GM12878 (cell line): ENCODE results near the gene TRIM58. TPM values are rescaled to one million over a fixed set of nuclear protein-coding genes. Genes with fewer than 3 reads are reported as not detected.

Source experiments
- ATAC-seq: fragments of 200-7000 bp; cut with Tn5 transposase; 3 replicates; pipeline ENCODE4 v1.9.1; 2020; ENCODE audit warnings: mild to moderate bottlenecking, moderate library complexity
- BruUV-seq: library from RNA; stranded (reverse); fragments of 400-500 nt; replicated peaks from 2 replicates; lab custom pipeline; 2021; lab: Mats Ljungman, UMichigan
- CTCF ChIA-PET: fragments of 300-600 bp; sonication (Branson Sonifier 250); formaldehyde crosslinking; extraction: SDS; loops from one replicate; lab custom pipeline; 2021; ENCODE audit warnings: inconsistent platforms; lab: Yijun Ruan, JAX
- POLR2A ChIA-PET: fragments of 350-600 bp; formaldehyde crosslinking; extraction: SDS; loops from one replicate; lab custom pipeline; 2021; ENCODE audit warnings: inconsistent platforms; lab: Charles Lee
- RAD21 ChIA-PET: fragments of 300-600 bp; sonication (Branson Sonifier 250); formaldehyde crosslinking; loops from one replicate; lab custom pipeline; 2023; ENCODE audit warnings: antibody characterized with exemption; ENCODE audit not compliant: unreplicated experiment; lab: Charles Lee
- SMC1A ChIA-PET: fragments of 300-600 bp; sonication (Branson Sonifier 250); formaldehyde crosslinking; loops from one replicate; lab custom pipeline; 2023; ENCODE audit not compliant: unreplicated experiment, uncharacterized antibody; lab: Charles Lee
- DNase-seq: peaks from one replicate; pipeline ENCODE4 v3.0.0-alpha.2; 2011; ENCODE audit warnings: low read depth, low spot score
- FAIRE-seq: peaks from 3 replicates; lab custom pipeline; 2011; peaks lifted over from hg19 to GRCh38; lab: Jason Lieb, UNC
- H2AFZ ChIP-seq: 2 replicates; pipeline ENCODE4 v1.6.0; 2011; ENCODE audit warnings: low read depth, low read length, control low read depth; ENCODE audit not compliant: control insufficient read depth
- H3K27ac ChIP-seq: 2 replicates; pipeline ENCODE4 v1.5.1; 2011; ENCODE audit warnings: control low read depth; ENCODE audit not compliant: control insufficient read depth, insufficient read depth
- H3K27me3 ChIP-seq, 2 experiments: replicated peaks in 1 of 2; 2 replicates each; pipeline versions ENCODE4 v1.6.0 to v1.6.1; 2011; ENCODE audit warnings: low read length in 1 of 2; ENCODE audit not compliant: control insufficient read depth in 2 of 2, insufficient read depth in 2 of 2
- H3K36me3 ChIP-seq, 2 experiments: 2 replicates each; pipeline ENCODE4 v1.5.1; 2011; ENCODE audit warnings: low read length in 1 of 2; ENCODE audit not compliant: control insufficient read depth in 2 of 2, insufficient read depth in 2 of 2
- H3K4me1 ChIP-seq: 2 replicates; pipeline ENCODE4 v1.6.1; 2011; ENCODE audit warnings: mild to moderate bottlenecking, low read length, moderate library complexity, mixed read lengths; ENCODE audit not compliant: control insufficient read depth, insufficient read depth
- H3K4me2 ChIP-seq: 2 replicates; pipeline ENCODE4 v1.6.0; 2011; ENCODE audit warnings: control low read depth; ENCODE audit not compliant: control insufficient read depth, insufficient read depth
- H3K4me3 ChIP-seq: fragments of 200-600 bp; sonication (generic); 2 replicates; pipeline ENCODE4 v1.5.1; 2016
- H3K79me2 ChIP-seq: 2 replicates; pipeline ENCODE4 v1.6.0; 2011; ENCODE audit warnings: low read length; ENCODE audit not compliant: control insufficient read depth, insufficient read depth
- H3K9ac ChIP-seq: 2 replicates; pipeline ENCODE4 v1.8.0; 2011; ENCODE audit warnings: low read length, control low read depth, mixed read lengths; ENCODE audit not compliant: control insufficient read depth, insufficient read depth
- H3K9me3 ChIP-seq: replicated peaks from 3 replicates; pipeline ENCODE4 v1.5.1; 2011; ENCODE audit warnings: mild to moderate bottlenecking, low read length; ENCODE audit not compliant: control insufficient read depth, insufficient read depth
- H4K20me1 ChIP-seq: 2 replicates; pipeline ENCODE4 v1.6.0; 2011; ENCODE audit not compliant: control insufficient read depth, insufficient read depth
- BRCA1 ChIP-seq: IDR thresholded peaks from 2 replicates; pipeline ENCODE4 v1.6.1; 2011; ENCODE audit warnings: low read depth, low read length, improper control_type of control experiment
- MEF2B ChIP-seq: fragments of 450-650 bp; IDR thresholded peaks from 2 replicates; pipeline ENCODE4 v1.6.1; 2018; ENCODE audit warnings: mild to moderate bottlenecking, moderate library complexity; ENCODE audit not compliant: partially characterized antibody, poor library complexity, severe bottlenecking
- MTA3 ChIP-seq: IDR thresholded peaks from 2 replicates; pipeline ENCODE4 v1.6.1; 2012; ENCODE audit warnings: low read length, inconsistent platforms, borderline replicate concordance
- NFYB ChIP-seq: IDR thresholded peaks from 2 replicates; pipeline ENCODE4 v1.6.1; 2011; ENCODE audit warnings: low read depth, mild to moderate bottlenecking, low read length, improper control_type of control experiment, moderate library complexity; ENCODE audit not compliant: insufficient read depth
- NRF1 ChIP-seq: conservative IDR thresholded peaks from 2 replicates; pipeline ENCODE4 v1.6.1; 2011; ENCODE audit warnings: mild to moderate bottlenecking, low read depth, low read length, improper control_type of control experiment
- PML ChIP-seq: IDR thresholded peaks from 2 replicates; pipeline ENCODE4 v1.6.1; 2012; ENCODE audit warnings: low read length, inconsistent platforms
- POLR2AphosphoS2 ChIP-seq: IDR thresholded peaks from 2 replicates; pipeline ENCODE4 v1.6.1; 2011; ENCODE audit warnings: low read depth, mild to moderate bottlenecking, low read length, improper control_type of control experiment, moderate library complexity
- POLR2AphosphoS5 ChIP-seq: IDR thresholded peaks from 2 replicates; pipeline ENCODE4 v1.6.1; 2011; ENCODE audit warnings: mild to moderate bottlenecking, low read length, inconsistent platforms
- RAD51 ChIP-seq: fragments of 450-650 bp; IDR thresholded peaks from 2 replicates; pipeline ENCODE4 v1.6.1; 2016; ENCODE audit warnings: moderate library complexity, mild to moderate bottlenecking, inconsistent platforms
- RCOR1 ChIP-seq: conservative IDR thresholded peaks from 2 replicates; pipeline ENCODE4 v1.6.1; 2012; ENCODE audit warnings: low read depth, low read length, improper control_type of control experiment
- SIX5 ChIP-seq: IDR thresholded peaks from 2 replicates; pipeline ENCODE4 v1.6.1; 2011; ENCODE audit warnings: mild to moderate bottlenecking, low read depth, low read length, moderate library complexity; ENCODE audit not compliant: severe bottlenecking
- SMAD1 ChIP-seq: fragments of 450-650 bp; IDR thresholded peaks from 2 replicates; pipeline ENCODE4 v1.6.1; 2018; ENCODE audit warnings: mild to moderate bottlenecking, low read depth; ENCODE audit not compliant: partially characterized antibody
- SRF ChIP-seq, 2 experiments: IDR thresholded peaks; 2 replicates each; pipeline ENCODE4 v1.6.1; 2011; ENCODE audit warnings: low read depth in 2 of 2, low read length in 2 of 2, mild to moderate bottlenecking in 1 of 2, moderate library complexity in 1 of 2
- TCF3 ChIP-seq: IDR thresholded peaks from 2 replicates; pipeline ENCODE4 v1.6.1; 2012; ENCODE audit warnings: low read depth, mild to moderate bottlenecking, low read length, borderline replicate concordance; ENCODE audit not compliant: insufficient read depth
- WGBS: methylation state at CpG from one replicate; pipeline ENCODE4 v1.1.6; 2016; ENCODE audit warnings: low lambda C conversion rate; ENCODE audit not compliant: insufficient replicate concordance, insufficient coverage; ENCODE audit errors: missing lambda C conversion rate; 5-methylcytosine and 5-hydroxymethylcytosine counted together
- in situ Hi-C: fragments of 300-500 bp; cut with MboI; formaldehyde crosslinking; loops from 9 replicates; pipeline ENCODE4 v1.14.3; 2018; ENCODE audit warnings: mixed read lengths
- intact Hi-C: fragments of 100-400 bp; cut with micrococcal nuclease; formaldehyde crosslinking; loops from one replicate; pipeline ENCODE4 v1.14.2; 2022; ENCODE audit not compliant: unreplicated experiment
- polyA plus RNA-seq, 11 experiments: library from polyadenylated mRNA; depleted of rRNA in 4 of 11; unstranded in 6 of 11; stranded (reverse) in 5 of 11; fragments of >200 nt; fragmentation: Nextera tagmentation in 4 of 11; fragmentation: Illumina TruSeq in 1 of 11; extraction: Ambion mirVana in 4 of 11; extraction: Trizol in 1 of 11; gene quantifications; 1 replicate in 1 of 11; 2 replicates in 10 of 11; pipeline versions ENCODE4 v1.2.1 to v1.2.3, GENCODE V29; 2011 to 2016; ENCODE audit warnings: inconsistent platforms in 2 of 11, missing spikeins in 2 of 11, low read depth in 1 of 11
- total RNA-seq, 4 experiments: library from RNA; depleted of rRNA in 3 of 4; stranded (reverse); fragments of >200 nt in 3 of 4; fragmentation: Illumina TruSeq in 1 of 4; extraction: Trizol in 1 of 4; gene quantifications; 2 replicates each; pipeline versions ENCODE4 v1.2.1 to v1.2.3, GENCODE V29; 2013 to 2021
- TF ChIP-seq, protein P1 (sequence below): fragments of 450-650 bp; IDR thresholded peaks from 2 replicates; pipeline ENCODE4 v1.6.1; 2016; ENCODE audit warnings: mild to moderate bottlenecking
- TF ChIP-seq, protein P2 (sequence below): fragments of 450-650 bp; IDR thresholded peaks from 2 replicates; pipeline ENCODE4 v1.6.1; 2017; ENCODE audit warnings: mild to moderate bottlenecking, low read depth, inconsistent platforms; ENCODE audit not compliant: poor library complexity, severe bottlenecking
- TF ChIP-seq, protein P3 (sequence below): fragments of 150-350 bp; IDR thresholded peaks from 2 replicates; pipeline ENCODE4 v1.6.1; 2016; ENCODE audit warnings: low read depth, low read length
- TF ChIP-seq, protein P4 (sequence below): IDR thresholded peaks from 2 replicates; pipeline ENCODE4 v1.6.1; 2011; ENCODE audit warnings: borderline replicate concordance, low read depth, mild to moderate bottlenecking, moderate library complexity, mixed read lengths, low read length; ENCODE audit not compliant: insufficient read depth; ENCODE audit errors: extremely low read length

The TRIM58 gene
- total and polyA plus RNA-seq, 10 of the 15 experiments (the other 5 are each of a cell fraction or from before 2014, with no cell fraction given): not detected

DNA sequence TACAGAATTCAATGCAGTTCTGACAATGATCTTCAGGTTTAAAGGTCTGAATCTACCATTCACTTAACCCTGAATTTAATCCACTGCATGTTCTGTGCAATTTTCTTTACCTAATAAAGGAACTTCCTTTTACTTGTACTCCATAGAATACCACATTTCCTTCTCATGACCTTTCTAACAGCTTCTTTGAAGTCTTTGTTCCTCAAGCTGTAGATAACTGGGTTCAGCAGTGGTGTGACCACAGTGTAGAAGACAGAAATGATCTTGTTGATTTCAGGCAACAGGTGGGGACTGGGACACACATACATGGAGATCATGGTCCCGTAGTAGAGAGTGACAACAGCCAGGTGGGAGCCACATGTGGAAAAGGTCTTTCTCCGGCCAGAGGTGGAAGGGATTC, 16.2 kb upstream of the TRIM58 start:
- no peak overlapping the region for H2AFZ ChIP-seq
- ChIA-PET CTCF (no interaction called here), RAD21 (no interaction called here), SMC1A (no interaction called here), POLR2A (no interaction called here)
- ATAC-seq (no peak), DNase-seq (no peak), FAIRE-seq (no peak)
- TF ChIP-seq, protein P1, sequence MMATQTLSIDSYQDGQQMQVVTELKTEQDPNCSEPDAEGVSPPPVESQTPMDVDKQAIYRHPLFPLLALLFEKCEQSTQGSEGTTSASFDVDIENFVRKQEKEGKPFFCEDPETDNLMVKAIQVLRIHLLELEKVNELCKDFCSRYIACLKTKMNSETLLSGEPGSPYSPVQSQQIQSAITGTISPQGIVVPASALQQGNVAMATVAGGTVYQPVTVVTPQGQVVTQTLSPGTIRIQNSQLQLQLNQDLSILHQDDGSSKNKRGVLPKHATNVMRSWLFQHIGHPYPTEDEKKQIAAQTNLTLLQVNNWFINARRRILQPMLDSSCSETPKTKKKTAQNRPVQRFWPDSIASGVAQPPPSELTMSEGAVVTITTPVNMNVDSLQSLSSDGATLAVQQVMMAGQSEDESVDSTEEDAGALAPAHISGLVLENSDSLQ: no peak
- TF ChIP-seq SRF (IDR thresholded peaks at IDR 0.05; ENCODE audit: low read depth in 2 of 2, low read length in 2 of 2) (no peak), SMAD1 (no peak), RAD51 (no peak), RCOR1 (no peak), NFYB (no peak), BRCA1 (no peak), MTA3 (no peak), MEF2B (no peak), TCF3 (no peak), SIX5 (no peak), POLR2AphosphoS2 (no peak), NRF1 (no peak), POLR2AphosphoS5 (no peak), PML (no peak)
- TF ChIP-seq, protein P2, sequence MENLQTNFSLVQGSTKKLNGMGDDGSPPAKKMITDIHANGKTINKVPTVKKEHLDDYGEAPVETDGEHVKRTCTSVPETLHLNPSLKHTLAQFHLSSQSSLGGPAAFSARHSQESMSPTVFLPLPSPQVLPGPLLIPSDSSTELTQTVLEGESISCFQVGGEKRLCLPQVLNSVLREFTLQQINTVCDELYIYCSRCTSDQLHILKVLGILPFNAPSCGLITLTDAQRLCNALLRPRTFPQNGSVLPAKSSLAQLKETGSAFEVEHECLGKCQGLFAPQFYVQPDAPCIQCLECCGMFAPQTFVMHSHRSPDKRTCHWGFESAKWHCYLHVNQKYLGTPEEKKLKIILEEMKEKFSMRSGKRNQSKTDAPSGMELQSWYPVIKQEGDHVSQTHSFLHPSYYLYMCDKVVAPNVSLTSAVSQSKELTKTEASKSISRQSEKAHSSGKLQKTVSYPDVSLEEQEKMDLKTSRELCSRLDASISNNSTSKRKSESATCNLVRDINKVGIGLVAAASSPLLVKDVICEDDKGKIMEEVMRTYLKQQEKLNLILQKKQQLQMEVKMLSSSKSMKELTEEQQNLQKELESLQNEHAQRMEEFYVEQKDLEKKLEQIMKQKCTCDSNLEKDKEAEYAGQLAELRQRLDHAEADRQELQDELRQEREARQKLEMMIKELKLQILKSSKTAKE: no peak
- TF ChIP-seq, protein P3, sequence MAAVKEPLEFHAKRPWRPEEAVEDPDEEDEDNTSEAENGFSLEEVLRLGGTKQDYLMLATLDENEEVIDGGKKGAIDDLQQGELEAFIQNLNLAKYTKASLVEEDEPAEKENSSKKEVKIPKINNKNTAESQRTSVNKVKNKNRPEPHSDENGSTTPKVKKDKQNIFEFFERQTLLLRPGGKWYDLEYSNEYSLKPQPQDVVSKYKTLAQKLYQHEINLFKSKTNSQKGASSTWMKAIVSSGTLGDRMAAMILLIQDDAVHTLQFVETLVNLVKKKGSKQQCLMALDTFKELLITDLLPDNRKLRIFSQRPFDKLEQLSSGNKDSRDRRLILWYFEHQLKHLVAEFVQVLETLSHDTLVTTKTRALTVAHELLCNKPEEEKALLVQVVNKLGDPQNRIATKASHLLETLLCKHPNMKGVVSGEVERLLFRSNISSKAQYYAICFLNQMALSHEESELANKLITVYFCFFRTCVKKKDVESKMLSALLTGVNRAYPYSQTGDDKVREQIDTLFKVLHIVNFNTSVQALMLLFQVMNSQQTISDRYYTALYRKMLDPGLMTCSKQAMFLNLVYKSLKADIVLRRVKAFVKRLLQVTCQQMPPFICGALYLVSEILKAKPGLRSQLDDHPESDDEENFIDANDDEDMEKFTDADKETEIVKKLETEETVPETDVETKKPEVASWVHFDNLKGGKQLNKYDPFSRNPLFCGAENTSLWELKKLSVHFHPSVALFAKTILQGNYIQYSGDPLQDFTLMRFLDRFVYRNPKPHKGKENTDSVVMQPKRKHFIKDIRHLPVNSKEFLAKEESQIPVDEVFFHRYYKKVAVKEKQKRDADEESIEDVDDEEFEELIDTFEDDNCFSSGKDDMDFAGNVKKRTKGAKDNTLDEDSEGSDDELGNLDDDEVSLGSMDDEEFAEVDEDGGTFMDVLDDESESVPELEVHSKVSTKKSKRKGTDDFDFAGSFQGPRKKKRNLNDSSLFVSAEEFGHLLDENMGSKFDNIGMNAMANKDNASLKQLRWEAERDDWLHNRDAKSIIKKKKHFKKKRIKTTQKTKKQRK: no peak
- TF ChIP-seq, protein P4, sequence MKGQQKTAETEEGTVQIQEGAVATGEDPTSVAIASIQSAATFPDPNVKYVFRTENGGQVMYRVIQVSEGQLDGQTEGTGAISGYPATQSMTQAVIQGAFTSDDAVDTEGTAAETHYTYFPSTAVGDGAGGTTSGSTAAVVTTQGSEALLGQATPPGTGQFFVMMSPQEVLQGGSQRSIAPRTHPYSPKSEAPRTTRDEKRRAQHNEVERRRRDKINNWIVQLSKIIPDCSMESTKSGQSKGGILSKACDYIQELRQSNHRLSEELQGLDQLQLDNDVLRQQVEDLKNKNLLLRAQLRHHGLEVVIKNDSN: no peak
- WGBS: 11% methylated on average over 2 of the region's 2 CpGs
- intact Hi-C loops: no loop called here
- H3K36me3 ChIP-seq: no peaks in the 10 kb centered on the region
- no TSS peak for BruUV-seq
- in situ Hi-C loops: no loop called here
- H3K4me2 ChIP-seq: no peak overlapping the region
- no peak overlapping the region for H3K4me3 ChIP-seq
- no peaks in the 10 kb centered on the region for H4K20me1 ChIP-seq
- no peak overlapping the region for H3K9ac ChIP-seq
- H3K79me2 ChIP-seq: no peaks in the 10 kb centered on the region
- H3K27ac ChIP-seq: no peak overlapping the region
- H3K9me3 ChIP-seq: no peaks in the 10 kb centered on the region
- no peaks in the 10 kb centered on the region for H3K4me1 ChIP-seq
- no peaks in the 10 kb centered on the region for H3K27me3 ChIP-seq
